GM12801 (cell line): ENCODE measurements around the gene ULBP3.

Experiments
- TF ChIP-seq, protein P1 (sequence below): IDR thresholded peaks from one replicate; pipeline ENCODE4 v1.5.1; 2011; ENCODE audit warnings: control low read depth; ENCODE audit not compliant: insufficient read length; ENCODE audit errors: extremely low read depth

The ULBP3 gene

GRCh38 chr6:150063640-150064039 lies 5.3 kb downstream of the ULBP3 start:
- TF ChIP-seq, protein P1, sequence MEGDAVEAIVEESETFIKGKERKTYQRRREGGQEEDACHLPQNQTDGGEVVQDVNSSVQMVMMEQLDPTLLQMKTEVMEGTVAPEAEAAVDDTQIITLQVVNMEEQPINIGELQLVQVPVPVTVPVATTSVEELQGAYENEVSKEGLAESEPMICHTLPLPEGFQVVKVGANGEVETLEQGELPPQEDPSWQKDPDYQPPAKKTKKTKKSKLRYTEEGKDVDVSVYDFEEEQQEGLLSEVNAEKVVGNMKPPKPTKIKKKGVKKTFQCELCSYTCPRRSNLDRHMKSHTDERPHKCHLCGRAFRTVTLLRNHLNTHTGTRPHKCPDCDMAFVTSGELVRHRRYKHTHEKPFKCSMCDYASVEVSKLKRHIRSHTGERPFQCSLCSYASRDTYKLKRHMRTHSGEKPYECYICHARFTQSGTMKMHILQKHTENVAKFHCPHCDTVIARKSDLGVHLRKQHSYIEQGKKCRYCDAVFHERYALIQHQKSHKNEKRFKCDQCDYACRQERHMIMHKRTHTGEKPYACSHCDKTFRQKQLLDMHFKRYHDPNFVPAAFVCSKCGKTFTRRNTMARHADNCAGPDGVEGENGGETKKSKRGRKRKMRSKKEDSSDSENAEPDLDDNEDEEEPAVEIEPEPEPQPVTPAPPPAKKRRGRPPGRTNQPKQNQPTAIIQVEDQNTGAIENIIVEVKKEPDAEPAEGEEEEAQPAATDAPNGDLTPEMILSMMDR, result no peak

GRCh38 chr6:150058986-150059385 lies 9.9 kb downstream of the ULBP3 start:
- TF ChIP-seq, protein P1, result no peak

DNA sequence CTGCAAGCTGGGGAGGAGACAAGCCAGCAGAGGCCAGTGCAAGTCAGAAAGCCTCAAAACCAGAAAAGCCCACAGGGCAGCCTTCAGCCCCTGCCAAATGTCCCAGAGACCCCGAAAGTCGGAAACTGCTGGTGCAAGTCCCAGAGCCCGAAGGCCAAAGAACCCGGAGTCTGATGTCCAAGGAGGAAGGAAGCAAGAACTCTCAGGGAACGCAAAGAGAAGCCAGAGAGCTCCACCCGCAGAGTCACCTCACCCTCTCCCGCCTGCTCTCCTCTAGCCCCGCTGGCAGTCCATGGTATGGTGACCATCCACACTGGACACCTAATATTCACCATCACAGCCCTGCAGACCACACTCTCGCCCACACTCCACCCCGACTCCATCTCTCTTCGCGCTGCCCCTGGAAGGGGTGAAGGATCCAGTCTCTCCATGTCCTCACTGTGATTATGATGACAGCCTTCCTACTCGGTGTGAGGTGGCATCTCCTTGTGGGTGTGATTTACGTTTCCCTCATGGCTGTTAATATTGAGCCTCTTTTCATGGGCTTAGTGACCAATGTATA lies 10.6 kb downstream of the ULBP3 start:
- TF ChIP-seq, protein P1, result no peak

DNA sequence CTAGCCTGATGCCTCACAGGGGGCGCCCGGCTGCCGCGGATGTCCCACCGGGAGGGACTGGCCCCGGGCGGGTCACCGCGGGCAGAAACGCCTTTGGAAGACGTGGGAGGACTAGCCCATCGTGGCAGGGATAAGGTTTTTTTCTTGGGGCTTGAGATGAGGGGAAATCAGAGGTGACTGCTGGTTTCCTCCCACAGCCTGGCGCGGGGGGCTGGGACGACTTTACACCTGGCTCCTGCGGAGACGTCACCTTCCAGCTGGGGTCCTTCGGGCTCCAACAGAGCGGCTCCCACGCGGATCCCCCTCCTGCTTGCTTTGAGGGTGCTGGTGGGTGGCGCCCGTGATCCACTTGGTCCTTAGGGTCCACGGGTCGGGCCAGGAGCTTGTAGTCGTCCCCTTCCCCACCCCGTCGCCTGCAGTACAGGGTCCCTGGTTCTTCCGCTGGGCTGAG lies 11.4 kb downstream of the ULBP3 start:
- TF ChIP-seq, protein P1, result no peak

GRCh38 chr6:150056916-150057315 lies 12.0 kb downstream of the ULBP3 start:
- TF ChIP-seq, protein P1, result no peak

DNA sequence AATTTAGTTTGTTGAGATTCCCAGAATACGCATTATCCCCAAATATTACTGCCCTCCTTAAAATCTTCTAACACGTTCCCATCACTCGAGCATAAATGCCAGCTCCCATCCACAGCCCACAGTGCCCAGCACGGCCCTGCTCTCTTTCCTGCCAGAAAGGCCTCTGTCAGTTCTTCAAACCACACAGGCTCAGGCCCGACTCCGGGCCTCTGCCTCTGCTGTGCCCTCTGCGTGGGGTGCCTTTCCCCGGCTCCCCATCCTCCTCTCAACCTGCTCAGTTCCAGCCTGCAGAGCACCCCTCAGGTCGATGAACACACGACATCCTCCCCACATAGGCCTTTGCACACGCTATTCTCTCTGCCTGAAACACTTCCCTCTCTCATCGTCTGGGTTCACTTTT lies 12.8 kb downstream of the ULBP3 start:
- TF ChIP-seq, protein P1, result no peak

GRCh38 chr6:150055131-150055530 lies 13.8 kb downstream of the ULBP3 start:
- TF ChIP-seq, protein P1, result no peak

DNA sequence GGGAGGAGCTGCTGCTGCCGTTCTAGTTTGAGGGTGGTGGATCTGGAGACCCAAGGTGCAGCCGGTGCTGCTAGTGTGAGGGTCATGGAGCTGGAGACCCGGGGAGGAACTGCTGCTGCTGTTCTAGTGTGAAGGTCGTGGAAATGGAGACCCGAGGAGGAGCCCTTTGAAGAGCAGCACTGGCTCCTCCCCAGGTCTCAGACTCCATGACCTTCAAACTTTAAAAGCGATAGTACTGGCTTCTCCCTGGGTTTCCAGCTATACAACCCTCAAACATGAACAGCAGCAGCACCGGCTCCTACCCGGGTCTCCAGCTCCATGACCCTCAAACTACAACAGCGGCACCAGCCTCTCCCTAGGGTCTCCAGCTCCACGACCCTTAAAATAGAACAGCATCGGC lies 15.5 kb downstream of the ULBP3 start:
- TF ChIP-seq, protein P1, result no peak
